ENCODE results near the gene PITPNM3. TPM values are rescaled to one million over a fixed set of nuclear protein-coding genes. Genes with fewer than 3 reads are reported as not detected.

The PITPNM3 gene
- polyA plus RNA-seq, 3 donors, result 0.29 TPM; not detected in 2

DNA sequence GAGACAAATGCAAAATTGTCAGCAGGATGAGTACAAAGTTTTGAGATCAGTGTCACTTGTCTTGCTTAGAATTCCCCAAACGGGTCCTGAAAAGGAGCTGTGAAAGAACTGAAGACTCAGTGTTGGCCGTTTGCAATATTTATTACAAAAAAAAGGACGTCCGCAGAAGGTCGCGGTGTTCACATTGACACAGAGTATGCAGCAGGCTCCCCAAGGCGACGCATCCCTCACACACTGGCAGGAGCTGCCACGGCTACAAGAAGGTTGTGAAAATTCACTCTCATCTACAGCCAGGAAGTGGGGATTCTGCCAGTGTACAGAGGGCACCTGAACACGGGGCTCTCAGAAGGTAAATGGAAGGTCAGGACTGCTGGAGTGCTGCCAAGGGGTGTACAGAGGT lies 147.6 kb downstream of the PITPNM3 start:
- no peak overlapping the region for H3K4me3 Mint-ChIP-seq
- peaks cover 5 to 17% (median 9%) of the 10 kb centered on the region in 3 donors for H3K27me3 Mint-ChIP-seq (ENCODE audit: low read depth in 3 of 3)
- Histone ChIP-seq H3K27me3 (ENCODE audit: control insufficient read depth in 2 of 2, insufficient read depth in 2 of 2, low read length in 2 of 2) (no peaks in the 10 kb centered on the region), H3K36me3 (replicated peaks in 1 of 2; ENCODE audit: control insufficient read depth in 1 of 2, insufficient read depth in 2 of 2, low read length in 2 of 2) (no peaks in the 10 kb centered on the region), H3K27ac (ENCODE audit: low read depth in 1 of 2, low read length in 2 of 2) (no peak overlapping the region), H4K20me1 (ENCODE audit: insufficient read depth, low read length) (no peaks in the 10 kb centered on the region), H3K4me2 (replicated peaks; ENCODE audit: extremely low read depth, low read length, poor library complexity, severe bottlenecking) (no peak overlapping the region), H3K4me3 (replicated peaks in 1 of 3; ENCODE audit: low read depth in 2 of 3, low read length in 3 of 3) (no peak overlapping the region), H2AFZ (ENCODE audit: insufficient read depth, low read depth, low read length, poor library complexity, severe bottlenecking) (no peak overlapping the region), H3K4me1 (ENCODE audit: control insufficient read depth in 1 of 2, insufficient read depth in 2 of 2, low read length in 2 of 2) (no peaks in the 10 kb centered on the region), H3K9me3 (replicated peaks in 1 of 2; ENCODE audit: control insufficient read depth in 1 of 2, insufficient read depth in 1 of 2, low read length in 2 of 2) (no peaks in the 10 kb centered on the region), H3K79me2 (ENCODE audit: insufficient read depth, low read length) (no peaks in the 10 kb centered on the region), H3K9ac (ENCODE audit: insufficient read depth, low read length, poor library complexity, severe bottlenecking) (no peak overlapping the region)
- 77% methylated on average over 5 of the region's 10 CpGs for WGBS (ENCODE audit: insufficient coverage)
- H3K9me3 Mint-ChIP-seq, result peaks cover 0 to 2% (median 0%) of the 10 kb centered on the region in 7 donors
- intact Hi-C loops (cut with micrococcal nuclease), result no loop called here
- TF ChIP-seq, protein P1, sequence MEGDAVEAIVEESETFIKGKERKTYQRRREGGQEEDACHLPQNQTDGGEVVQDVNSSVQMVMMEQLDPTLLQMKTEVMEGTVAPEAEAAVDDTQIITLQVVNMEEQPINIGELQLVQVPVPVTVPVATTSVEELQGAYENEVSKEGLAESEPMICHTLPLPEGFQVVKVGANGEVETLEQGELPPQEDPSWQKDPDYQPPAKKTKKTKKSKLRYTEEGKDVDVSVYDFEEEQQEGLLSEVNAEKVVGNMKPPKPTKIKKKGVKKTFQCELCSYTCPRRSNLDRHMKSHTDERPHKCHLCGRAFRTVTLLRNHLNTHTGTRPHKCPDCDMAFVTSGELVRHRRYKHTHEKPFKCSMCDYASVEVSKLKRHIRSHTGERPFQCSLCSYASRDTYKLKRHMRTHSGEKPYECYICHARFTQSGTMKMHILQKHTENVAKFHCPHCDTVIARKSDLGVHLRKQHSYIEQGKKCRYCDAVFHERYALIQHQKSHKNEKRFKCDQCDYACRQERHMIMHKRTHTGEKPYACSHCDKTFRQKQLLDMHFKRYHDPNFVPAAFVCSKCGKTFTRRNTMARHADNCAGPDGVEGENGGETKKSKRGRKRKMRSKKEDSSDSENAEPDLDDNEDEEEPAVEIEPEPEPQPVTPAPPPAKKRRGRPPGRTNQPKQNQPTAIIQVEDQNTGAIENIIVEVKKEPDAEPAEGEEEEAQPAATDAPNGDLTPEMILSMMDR (IDR thresholded peaks at IDR 0.05), result no peak
- H3K36me3 Mint-ChIP-seq, result no peaks in the 10 kb centered on the region
- DNase-seq, result no peak
- H3K4me1 Mint-ChIP-seq, result no peaks in the 10 kb centered on the region
- no peak overlapping the region for H3K27ac Mint-ChIP-seq

DNA sequence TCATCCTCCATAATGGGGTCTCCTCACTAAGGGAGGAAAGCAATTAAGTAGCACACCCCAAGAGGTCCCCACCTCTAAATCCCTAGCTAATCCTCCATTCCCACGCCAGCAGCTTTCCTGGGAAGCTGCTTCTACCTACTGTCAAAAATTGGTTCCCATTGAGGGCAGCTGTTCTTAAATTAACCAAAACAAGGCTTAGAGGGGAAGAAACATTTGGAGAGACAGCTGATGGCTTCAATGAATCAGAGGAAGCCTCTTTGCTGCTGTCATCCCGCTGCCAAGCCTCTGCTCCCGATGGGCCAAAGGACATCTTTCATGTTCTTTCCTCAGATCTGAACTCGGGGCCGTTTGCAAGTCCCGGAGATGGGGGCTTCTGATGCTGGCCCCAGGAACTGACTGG lies 148.1 kb downstream of the PITPNM3 start:
- WGBS (ENCODE audit: insufficient coverage), result 89% methylated on average over 5 of the region's 6 CpGs
- Mint-ChIP-seq H3K9me3 (peaks cover 0 to 2% (median 0%) of the 10 kb centered on the region in 7 donors), H3K27ac (no peak overlapping the region), H3K4me3 (peak overlapping the region in 1 of 2 donors; percentile 39), H3K4me1 (no peaks in the 10 kb centered on the region), H3K27me3 (ENCODE audit: low read depth in 3 of 3) (peaks cover 8 to 16% (median 11%) of the 10 kb centered on the region in 3 donors), H3K36me3 (no peaks in the 10 kb centered on the region)
- no peak for DNase-seq
- TF ChIP-seq, protein P1 (IDR thresholded peaks at IDR 0.05), result no peak
- no peaks in the 10 kb centered on the region for H3K4me1 ChIP-seq (ENCODE audit: control insufficient read depth in 1 of 2, insufficient read depth in 2 of 2, low read length in 2 of 2)
- no peak overlapping the region for H3K9ac ChIP-seq (ENCODE audit: insufficient read depth, low read length, poor library complexity, severe bottlenecking)
- no peak overlapping the region for H3K27ac ChIP-seq (ENCODE audit: low read depth in 1 of 2, low read length in 2 of 2)
- H4K20me1 ChIP-seq (ENCODE audit: insufficient read depth, low read length), result no peaks in the 10 kb centered on the region
- no peaks in the 10 kb centered on the region for H3K36me3 ChIP-seq (replicated peaks in 1 of 2; ENCODE audit: control insufficient read depth in 1 of 2, insufficient read depth in 2 of 2, low read length in 2 of 2)
- no peak overlapping the region for H3K4me3 ChIP-seq (replicated peaks in 1 of 3; ENCODE audit: low read depth in 2 of 3, low read length in 3 of 3)
- no peak overlapping the region for H3K4me2 ChIP-seq (replicated peaks; ENCODE audit: extremely low read depth, low read length, poor library complexity, severe bottlenecking)
- no peak overlapping the region for H2AFZ ChIP-seq (ENCODE audit: insufficient read depth, low read depth, low read length, poor library complexity, severe bottlenecking)
- no peaks in the 10 kb centered on the region for H3K27me3 ChIP-seq (ENCODE audit: control insufficient read depth in 2 of 2, insufficient read depth in 2 of 2, low read length in 2 of 2)
- no peaks in the 10 kb centered on the region for H3K9me3 ChIP-seq (replicated peaks in 1 of 2; ENCODE audit: control insufficient read depth in 1 of 2, insufficient read depth in 1 of 2, low read length in 2 of 2)
- H3K79me2 ChIP-seq (ENCODE audit: insufficient read depth, low read length), result no peaks in the 10 kb centered on the region
- intact Hi-C loops (cut with micrococcal nuclease), result no loop called here
